H1 (cell line): ENCODE results near the gene MYO3A. TPM values are rescaled to one million over a fixed set of nuclear protein-coding genes. Genes with fewer than 3 reads are reported as not detected.

ENCODE experiments used
- BRCA1 ChIP-seq: IDR thresholded peaks from 2 replicates; pipeline ENCODE4 v1.6.1; 2012; ENCODE audit warnings: low read depth, low read length, improper control_type of control experiment
- CBX5 ChIP-seq: fragments of 300-800, 300-1000 bp; sonication (generic); IDR thresholded peaks from 2 replicates; pipeline ENCODE4 v1.7.1; 2016; ENCODE audit warnings: antibody characterized with exemption, low read length, low read depth
- GABPA ChIP-seq: IDR thresholded peaks from 2 replicates; pipeline ENCODE4 v1.6.1; 2011; ENCODE audit warnings: mild to moderate bottlenecking, low read length, moderate library complexity, borderline replicate concordance; ENCODE audit not compliant: insufficient read depth
- GTF2F1 ChIP-seq: IDR thresholded peaks from 2 replicates; pipeline ENCODE4 v1.6.1; 2012; ENCODE audit warnings: low read depth, low read length, improper control_type of control experiment, borderline replicate concordance
- NANOG ChIP-seq: IDR thresholded peaks from 2 replicates; pipeline ENCODE4 v1.6.1; 2011; ENCODE audit warnings: low read length, low read depth, mild to moderate bottlenecking, inconsistent platforms; ENCODE audit not compliant: insufficient read depth, poor library complexity, severe bottlenecking
- POLR2A ChIP-seq, 2 experiments: IDR thresholded peaks; 1 replicate in 1 of 2; 2 replicates in 1 of 2; pipeline ENCODE4 v1.6.1; 2011; ENCODE audit warnings: low read depth in 2 of 2, low read length in 2 of 2, mild to moderate bottlenecking in 2 of 2; ENCODE audit errors: control extremely low read depth in 1 of 2
- POLR2AphosphoS5 ChIP-seq: IDR thresholded peaks from 2 replicates; pipeline ENCODE4 v1.6.1; 2011; ENCODE audit warnings: low read depth, low read length
- SUZ12 ChIP-seq: fragments of 200-600 bp; sonication (generic); IDR thresholded peaks from 2 replicates; pipeline ENCODE4 v1.6.1; 2012; ENCODE audit warnings: mild to moderate bottlenecking, inconsistent platforms, low read length, moderate library complexity, mixed read lengths
- TBP ChIP-seq: IDR thresholded peaks from 2 replicates; pipeline ENCODE4 v1.6.1; 2011; ENCODE audit warnings: low read depth, low read length, improper control_type of control experiment
- polyA plus RNA-seq, 7 experiments: library from polyadenylated mRNA; depleted of rRNA in 3 of 7; stranded (reverse) in 5 of 7; unstranded in 2 of 7; fragments of >200 nt in 5 of 7; fragments of 200-250 nt in 2 of 7; gene quantifications; 1 replicate in 5 of 7; 2 replicates in 1 of 7; 4 replicates in 1 of 7; pipeline versions ENCODE4 v1.2.1 to v1.2.3, GENCODE V29; 2011 to 2013; ENCODE audit warnings: missing spikeins in 2 of 7, mixed read lengths in 2 of 7
- total RNA-seq: library from RNA; stranded (reverse); fragmentation: NEBNext Ultra II Directional; extraction: Animal tissue kit (Norgen Biotek cat#: 25700); gene quantifications from 2 replicates; pipeline ENCODE4 v1.2.1, GENCODE V29; 2021
- TF ChIP-seq, protein P1 (sequence below): fragments of 300-600 bp; sonication (generic); IDR thresholded peaks from 2 replicates; pipeline ENCODE4 v1.7.1; 2012; ENCODE audit warnings: low read length, moderate library complexity, mild to moderate bottlenecking, inconsistent platforms; ENCODE audit not compliant: insufficient replicate concordance
- TF ChIP-seq, protein P2 (sequence below): IDR thresholded peaks from 2 replicates; pipeline ENCODE4 v1.6.1; 2012; ENCODE audit warnings: low read length, inconsistent platforms

The MYO3A gene
- total and polyA plus RNA-seq, 2 of the 8 experiments (the other 6 are each of a cell fraction or from before 2014, with no cell fraction given): 3.9 to 5.3 TPM

DNA sequence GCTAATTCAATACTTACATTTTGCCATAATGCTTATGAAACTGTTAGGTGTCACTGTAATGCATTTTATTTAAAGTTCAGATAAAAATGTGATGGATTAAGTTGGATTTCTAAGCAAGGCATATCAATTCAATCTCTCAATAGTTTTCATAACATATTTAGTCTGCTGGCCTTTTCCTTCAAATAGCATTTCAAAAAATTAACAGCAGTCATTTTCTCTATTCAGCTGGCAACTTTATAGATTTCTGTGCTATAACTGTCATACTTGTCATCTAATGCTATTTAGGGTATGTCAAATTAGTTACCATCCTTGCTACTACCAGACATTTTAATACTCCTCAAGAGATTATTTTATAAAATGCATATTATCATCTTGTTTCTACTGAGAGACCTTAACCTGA lies 286.9 kb downstream of the MYO3A start (continued):
- TF ChIP-seq, protein P1, sequence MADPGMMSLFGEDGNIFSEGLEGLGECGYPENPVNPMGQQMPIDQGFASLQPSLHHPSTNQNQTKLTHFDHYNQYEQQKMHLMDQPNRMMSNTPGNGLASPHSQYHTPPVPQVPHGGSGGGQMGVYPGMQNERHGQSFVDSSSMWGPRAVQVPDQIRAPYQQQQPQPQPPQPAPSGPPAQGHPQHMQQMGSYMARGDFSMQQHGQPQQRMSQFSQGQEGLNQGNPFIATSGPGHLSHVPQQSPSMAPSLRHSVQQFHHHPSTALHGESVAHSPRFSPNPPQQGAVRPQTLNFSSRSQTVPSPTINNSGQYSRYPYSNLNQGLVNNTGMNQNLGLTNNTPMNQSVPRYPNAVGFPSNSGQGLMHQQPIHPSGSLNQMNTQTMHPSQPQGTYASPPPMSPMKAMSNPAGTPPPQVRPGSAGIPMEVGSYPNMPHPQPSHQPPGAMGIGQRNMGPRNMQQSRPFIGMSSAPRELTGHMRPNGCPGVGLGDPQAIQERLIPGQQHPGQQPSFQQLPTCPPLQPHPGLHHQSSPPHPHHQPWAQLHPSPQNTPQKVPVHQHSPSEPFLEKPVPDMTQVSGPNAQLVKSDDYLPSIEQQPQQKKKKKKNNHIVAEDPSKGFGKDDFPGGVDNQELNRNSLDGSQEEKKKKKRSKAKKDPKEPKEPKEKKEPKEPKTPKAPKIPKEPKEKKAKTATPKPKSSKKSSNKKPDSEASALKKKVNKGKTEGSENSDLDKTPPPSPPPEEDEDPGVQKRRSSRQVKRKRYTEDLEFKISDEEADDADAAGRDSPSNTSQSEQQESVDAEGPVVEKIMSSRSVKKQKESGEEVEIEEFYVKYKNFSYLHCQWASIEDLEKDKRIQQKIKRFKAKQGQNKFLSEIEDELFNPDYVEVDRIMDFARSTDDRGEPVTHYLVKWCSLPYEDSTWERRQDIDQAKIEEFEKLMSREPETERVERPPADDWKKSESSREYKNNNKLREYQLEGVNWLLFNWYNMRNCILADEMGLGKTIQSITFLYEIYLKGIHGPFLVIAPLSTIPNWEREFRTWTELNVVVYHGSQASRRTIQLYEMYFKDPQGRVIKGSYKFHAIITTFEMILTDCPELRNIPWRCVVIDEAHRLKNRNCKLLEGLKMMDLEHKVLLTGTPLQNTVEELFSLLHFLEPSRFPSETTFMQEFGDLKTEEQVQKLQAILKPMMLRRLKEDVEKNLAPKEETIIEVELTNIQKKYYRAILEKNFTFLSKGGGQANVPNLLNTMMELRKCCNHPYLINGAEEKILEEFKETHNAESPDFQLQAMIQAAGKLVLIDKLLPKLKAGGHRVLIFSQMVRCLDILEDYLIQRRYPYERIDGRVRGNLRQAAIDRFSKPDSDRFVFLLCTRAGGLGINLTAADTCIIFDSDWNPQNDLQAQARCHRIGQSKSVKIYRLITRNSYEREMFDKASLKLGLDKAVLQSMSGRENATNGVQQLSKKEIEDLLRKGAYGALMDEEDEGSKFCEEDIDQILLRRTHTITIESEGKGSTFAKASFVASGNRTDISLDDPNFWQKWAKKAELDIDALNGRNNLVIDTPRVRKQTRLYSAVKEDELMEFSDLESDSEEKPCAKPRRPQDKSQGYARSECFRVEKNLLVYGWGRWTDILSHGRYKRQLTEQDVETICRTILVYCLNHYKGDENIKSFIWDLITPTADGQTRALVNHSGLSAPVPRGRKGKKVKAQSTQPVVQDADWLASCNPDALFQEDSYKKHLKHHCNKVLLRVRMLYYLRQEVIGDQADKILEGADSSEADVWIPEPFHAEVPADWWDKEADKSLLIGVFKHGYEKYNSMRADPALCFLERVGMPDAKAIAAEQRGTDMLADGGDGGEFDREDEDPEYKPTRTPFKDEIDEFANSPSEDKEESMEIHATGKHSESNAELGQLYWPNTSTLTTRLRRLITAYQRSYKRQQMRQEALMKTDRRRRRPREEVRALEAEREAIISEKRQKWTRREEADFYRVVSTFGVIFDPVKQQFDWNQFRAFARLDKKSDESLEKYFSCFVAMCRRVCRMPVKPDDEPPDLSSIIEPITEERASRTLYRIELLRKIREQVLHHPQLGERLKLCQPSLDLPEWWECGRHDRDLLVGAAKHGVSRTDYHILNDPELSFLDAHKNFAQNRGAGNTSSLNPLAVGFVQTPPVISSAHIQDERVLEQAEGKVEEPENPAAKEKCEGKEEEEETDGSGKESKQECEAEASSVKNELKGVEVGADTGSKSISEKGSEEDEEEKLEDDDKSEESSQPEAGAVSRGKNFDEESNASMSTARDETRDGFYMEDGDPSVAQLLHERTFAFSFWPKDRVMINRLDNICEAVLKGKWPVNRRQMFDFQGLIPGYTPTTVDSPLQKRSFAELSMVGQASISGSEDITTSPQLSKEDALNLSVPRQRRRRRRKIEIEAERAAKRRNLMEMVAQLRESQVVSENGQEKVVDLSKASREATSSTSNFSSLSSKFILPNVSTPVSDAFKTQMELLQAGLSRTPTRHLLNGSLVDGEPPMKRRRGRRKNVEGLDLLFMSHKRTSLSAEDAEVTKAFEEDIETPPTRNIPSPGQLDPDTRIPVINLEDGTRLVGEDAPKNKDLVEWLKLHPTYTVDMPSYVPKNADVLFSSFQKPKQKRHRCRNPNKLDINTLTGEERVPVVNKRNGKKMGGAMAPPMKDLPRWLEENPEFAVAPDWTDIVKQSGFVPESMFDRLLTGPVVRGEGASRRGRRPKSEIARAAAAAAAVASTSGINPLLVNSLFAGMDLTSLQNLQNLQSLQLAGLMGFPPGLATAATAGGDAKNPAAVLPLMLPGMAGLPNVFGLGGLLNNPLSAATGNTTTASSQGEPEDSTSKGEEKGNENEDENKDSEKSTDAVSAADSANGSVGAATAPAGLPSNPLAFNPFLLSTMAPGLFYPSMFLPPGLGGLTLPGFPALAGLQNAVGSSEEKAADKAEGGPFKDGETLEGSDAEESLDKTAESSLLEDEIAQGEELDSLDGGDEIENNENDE: no peak
- no peak for TF ChIP-seq TBP
- TF ChIP-seq GABPA: no peak
- TF ChIP-seq GTF2F1: no peak
- TF ChIP-seq POLR2AphosphoS5: no peak
- TF ChIP-seq NANOG: no peak
- TF ChIP-seq POLR2A (IDR thresholded peaks at IDR 0.05; ENCODE audit: control extremely low read depth in 1 of 2, low read depth in 2 of 2, low read length in 2 of 2): no peak
- TF ChIP-seq, protein P2, sequence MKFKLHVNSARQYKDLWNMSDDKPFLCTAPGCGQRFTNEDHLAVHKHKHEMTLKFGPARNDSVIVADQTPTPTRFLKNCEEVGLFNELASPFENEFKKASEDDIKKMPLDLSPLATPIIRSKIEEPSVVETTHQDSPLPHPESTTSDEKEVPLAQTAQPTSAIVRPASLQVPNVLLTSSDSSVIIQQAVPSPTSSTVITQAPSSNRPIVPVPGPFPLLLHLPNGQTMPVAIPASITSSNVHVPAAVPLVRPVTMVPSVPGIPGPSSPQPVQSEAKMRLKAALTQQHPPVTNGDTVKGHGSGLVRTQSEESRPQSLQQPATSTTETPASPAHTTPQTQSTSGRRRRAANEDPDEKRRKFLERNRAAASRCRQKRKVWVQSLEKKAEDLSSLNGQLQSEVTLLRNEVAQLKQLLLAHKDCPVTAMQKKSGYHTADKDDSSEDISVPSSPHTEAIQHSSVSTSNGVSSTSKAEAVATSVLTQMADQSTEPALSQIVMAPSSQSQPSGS: no peak
- no peak for TF ChIP-seq SUZ12
- no peak for TF ChIP-seq CBX5
- TF ChIP-seq BRCA1: no peak
